Measurements from ENCODE around the gene IGIP.

- TF ChIP-seq CTCF (IDR thresholded peaks at IDR 0.05) (no peak), POLR2A (IDR thresholded peaks at IDR 0.05) (no peak)
These were observed 16.5 kb upstream of the IGIP start for GRCh38 chr5:140109018-140109758.
